Caco-2 (cell line): Measurements from ENCODE around the gene TTLL11. TPM values are rescaled to one million over a fixed set of nuclear protein-coding genes. Genes with fewer than 3 reads are reported as not detected.

Experiments used
- BruUV-seq: library from RNA; stranded (reverse); fragments of 400-500 nt; replicated peaks from 2 replicates; lab custom pipeline; 2021; lab: Mats Ljungman, UMichigan
- CTCF ChIA-PET: fragments of 300-600 bp; sonication (Branson Sonifier 250); formaldehyde crosslinking; loops from one replicate; lab custom pipeline; 2022; ENCODE audit warnings: antibody characterized with exemption; lab: Charles Lee
- POLR2A ChIA-PET: fragments of 300-600 bp; sonication (Branson Sonifier 250); formaldehyde crosslinking; loops from one replicate; lab custom pipeline; 2022; ENCODE audit warnings: antibody characterized with exemption; lab: Charles Lee
- DNase-seq, 2 experiments: peaks; one replicate each; pipeline versions ENCODE4 v3.0.0 to v3.0.0-alpha.2; 2020 to 2022
- H3K27me3 ChIP-seq: replicated peaks from 2 replicates; pipeline ENCODE4 v1.6.0; 2011; ENCODE audit warnings: low read length; ENCODE audit not compliant: control insufficient read depth, insufficient read depth
- H3K36me3 ChIP-seq: 2 replicates; pipeline ENCODE4 v1.5.1; 2011; ENCODE audit warnings: low read length; ENCODE audit not compliant: control insufficient read depth, insufficient read depth
- H3K4me1 ChIP-seq: fragments of 250-450 bp; sonication (Bioruptor Pico); 2 replicates; pipeline ENCODE4 v1.5.1; 2020; ENCODE audit warnings: mild to moderate bottlenecking
- H3K4me3 ChIP-seq: 2 replicates; pipeline ENCODE4 v1.5.1; 2011; ENCODE audit warnings: low read depth, mild to moderate bottlenecking, control low read depth, low read length
- H3K9me3 ChIP-seq: fragments of 250-450 bp; sonication (Bioruptor Pico); 2 replicates; pipeline ENCODE4 v1.5.1; 2020; ENCODE audit warnings: mild to moderate bottlenecking, moderate library complexity
- H3K27ac Mint-ChIP-seq: one replicate; pipeline ENCODE4 v1.8.0; 2022; ENCODE audit warnings: mixed read lengths; ENCODE audit not compliant: unreplicated experiment
- H3K27me3 Mint-ChIP-seq: one replicate; pipeline ENCODE4 v1.8.0; 2022; ENCODE audit warnings: mixed read lengths; ENCODE audit not compliant: insufficient read depth, unreplicated experiment
- H3K36me3 Mint-ChIP-seq: one replicate; pipeline ENCODE4 v1.8.0; 2022; ENCODE audit warnings: mild to moderate bottlenecking, mixed read lengths; ENCODE audit not compliant: insufficient read depth, unreplicated experiment
- H3K4me1 Mint-ChIP-seq: one replicate; pipeline ENCODE4 v1.8.0; 2022; ENCODE audit warnings: low read depth, mixed read lengths; ENCODE audit not compliant: unreplicated experiment
- H3K4me3 Mint-ChIP-seq: one replicate; pipeline ENCODE4 v1.8.0; 2022; ENCODE audit warnings: mild to moderate bottlenecking, moderate library complexity, mixed read lengths; ENCODE audit not compliant: unreplicated experiment
- H3K9me3 Mint-ChIP-seq: one replicate; pipeline ENCODE4 v1.8.0; 2022; ENCODE audit warnings: mixed read lengths; ENCODE audit not compliant: unreplicated experiment
- CTCF ChIP-seq, 2 experiments: fragments of 200-600 bp in 1 of 2; IDR thresholded peaks; 1 replicate in 1 of 2; 2 replicates in 1 of 2; pipeline versions ENCODE4 v1.5.1 to v1.8.0; 2011 to 2022; ENCODE audit warnings: antibody characterized with exemption in 1 of 2, control low read depth in 1 of 2, inconsistent platforms in 1 of 2, low read depth in 1 of 2, low read length in 1 of 2, mild to moderate bottlenecking in 1 of 2, moderate library complexity in 1 of 2; ENCODE audit not compliant: insufficient read depth in 1 of 2, severe bottlenecking in 1 of 2, unreplicated experiment in 1 of 2
- intact Hi-C: fragments of 100-400 bp; cut with micrococcal nuclease; formaldehyde crosslinking; loops from one replicate; pipeline ENCODE4 v1.10.0; 2022; ENCODE audit not compliant: unreplicated experiment
- total RNA-seq: library from RNA; stranded (reverse); gene quantifications from 2 replicates; pipeline ENCODE4 v1.2.3, GENCODE V29; 2022

Gene TTLL11
- total RNA-seq, 1 experiment from 2014 or later = 4.4 TPM

GRCh38 chr9:121783521-121784507, 309.3 kb downstream of the TTLL11 start:
- intact Hi-C loops = no loop called here
- Mint-ChIP-seq H3K9me3 (no peaks in the 10 kb centered on the region), H3K4me3 (no peak overlapping the region), H3K36me3 (no peaks in the 10 kb centered on the region), H3K27me3 (no peaks in the 10 kb centered on the region), H3K27ac (no peak overlapping the region), H3K4me1 (no peaks in the 10 kb centered on the region)
- no peaks in the 10 kb centered on the region; the same call in 1 of the 2 replicates for H3K36me3 ChIP-seq
- BruUV-seq = no TSS peak
- no peaks in the 10 kb centered on the region for H3K4me1 ChIP-seq
- ChIA-PET POLR2A (no interaction called here), CTCF (no interaction called here)
- no peaks in the 10 kb centered on the region; the same call in 1 of the 2 replicates for H3K9me3 ChIP-seq
- no peaks in the 10 kb centered on the region for H3K27me3 ChIP-seq
- DNase-seq = peak in 1 of 2 experiments; percentile 31
- TF ChIP-seq CTCF (IDR thresholded peaks at IDR 0.05; ENCODE audit: insufficient read depth in 1 of 2, low read depth in 1 of 2, low read length in 1 of 2, severe bottlenecking in 1 of 2, unreplicated experiment in 1 of 2) = no peak
- H3K4me3 ChIP-seq = no peak overlapping the region

DNA sequence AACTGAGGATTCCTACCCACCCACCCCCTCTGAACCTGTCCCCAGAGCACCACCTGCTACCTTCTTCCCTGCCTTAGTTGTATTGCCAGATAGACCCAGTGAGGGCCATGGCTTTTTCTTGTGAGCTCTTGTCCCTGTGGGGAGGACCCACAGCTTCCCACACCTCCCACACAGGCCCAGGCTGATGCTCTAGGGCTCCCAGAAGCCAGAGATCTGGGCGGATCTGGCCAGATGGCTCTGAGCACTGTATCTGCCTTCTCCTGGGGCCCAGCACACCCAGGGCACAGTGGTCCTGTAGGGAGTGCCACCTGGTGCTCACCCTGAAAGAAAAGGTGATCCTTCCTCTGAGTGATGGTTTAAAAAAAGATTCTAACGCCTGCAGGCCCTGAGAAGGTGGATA, 310.0 kb downstream of the TTLL11 start:
- intact Hi-C loops = no loop called here
- no peaks in the 10 kb centered on the region for H3K9me3 Mint-ChIP-seq
- H3K4me1 ChIP-seq = no peaks in the 10 kb centered on the region
- no peaks in the 10 kb centered on the region for H3K4me1 Mint-ChIP-seq
- no peak overlapping the region for H3K4me3 Mint-ChIP-seq
- peak in 1 of 2 experiments; percentile 19 for DNase-seq
- no peak overlapping the region for H3K27ac Mint-ChIP-seq
- no peaks in the 10 kb centered on the region; the same call in 1 of the 2 replicates for H3K36me3 ChIP-seq
- ChIA-PET CTCF (no interaction called here), POLR2A (no interaction called here)
- no peaks in the 10 kb centered on the region for H3K27me3 Mint-ChIP-seq
- TF ChIP-seq CTCF (IDR thresholded peaks at IDR 0.05; ENCODE audit: insufficient read depth in 1 of 2, low read depth in 1 of 2, low read length in 1 of 2, severe bottlenecking in 1 of 2, unreplicated experiment in 1 of 2) = no peak
- no peaks in the 10 kb centered on the region; the same call in 1 of the 2 replicates for H3K9me3 ChIP-seq
- BruUV-seq = no TSS peak
- no peak overlapping the region for H3K4me3 ChIP-seq
- H3K36me3 Mint-ChIP-seq = no peaks in the 10 kb centered on the region
- H3K27me3 ChIP-seq = no peaks in the 10 kb centered on the region

DNA sequence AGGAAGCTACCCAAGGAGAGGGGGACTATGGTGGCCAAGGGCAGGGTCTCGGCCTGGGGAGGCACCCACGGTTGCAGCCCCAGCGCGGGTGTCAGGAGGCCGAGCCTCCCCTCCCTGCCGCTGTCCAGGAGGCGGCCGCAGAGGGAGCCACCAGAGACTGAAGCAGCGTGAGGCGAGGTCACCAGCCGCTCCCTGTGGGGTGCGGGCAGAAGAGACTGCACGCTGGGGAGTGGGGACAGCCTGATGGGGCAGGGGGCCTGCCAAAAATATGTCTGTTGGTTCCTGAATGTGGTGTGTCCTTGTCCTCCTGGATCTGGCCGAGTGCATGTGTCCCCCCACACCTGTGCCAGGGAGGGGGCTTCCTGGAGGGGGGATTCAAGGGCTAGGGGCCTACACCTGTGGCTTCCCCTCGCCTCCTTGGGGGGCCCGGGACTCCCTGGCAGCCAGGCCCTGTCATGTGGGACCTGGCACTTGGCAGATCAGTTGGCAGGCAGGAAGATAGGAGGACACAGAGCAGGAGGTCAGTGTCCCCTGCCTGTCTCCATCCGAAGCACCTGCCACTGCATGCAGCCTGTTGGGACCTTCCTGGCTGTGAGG, 310.5 kb downstream of the TTLL11 start:
- no TSS peak for BruUV-seq
- no peaks in the 10 kb centered on the region for H3K27me3 ChIP-seq
- ChIA-PET POLR2A (no interaction called here), CTCF (no interaction called here)
- H3K9me3 Mint-ChIP-seq = no peaks in the 10 kb centered on the region
- intact Hi-C loops = no loop called here
- H3K27ac Mint-ChIP-seq = no peak overlapping the region
- H3K36me3 ChIP-seq = no peaks in the 10 kb centered on the region; the same call in 1 of the 2 replicates
- H3K36me3 Mint-ChIP-seq = no peaks in the 10 kb centered on the region
- H3K27me3 Mint-ChIP-seq = no peaks in the 10 kb centered on the region
- no peaks in the 10 kb centered on the region for H3K4me1 Mint-ChIP-seq
- no peaks in the 10 kb centered on the region; the same call in 1 of the 2 replicates for H3K9me3 ChIP-seq
- H3K4me1 ChIP-seq = no peaks in the 10 kb centered on the region
- no peak overlapping the region for H3K4me3 Mint-ChIP-seq
- no peak for TF ChIP-seq CTCF (IDR thresholded peaks at IDR 0.05; ENCODE audit: insufficient read depth in 1 of 2, low read depth in 1 of 2, low read length in 1 of 2, severe bottlenecking in 1 of 2, unreplicated experiment in 1 of 2)
- H3K4me3 ChIP-seq = no peak overlapping the region
- DNase-seq = peak in 1 of 2 experiments; percentile 19
